Epithelial cell of proximal tubule (primary cell): ENCODE data around the gene DCDC1. TPM values are rescaled to one million over a fixed set of nuclear protein-coding genes. Genes with fewer than 3 reads are reported as not detected.

Experiments used
- DNase-seq: peaks from one replicate; pipeline ENCODE4 v3.0.0-alpha.2; 2011; ENCODE audit warnings: low read depth
- H3K4me3 ChIP-seq: 2 replicates; pipeline ENCODE4 v1.5.1; 2011; ENCODE audit warnings: low read depth, mild to moderate bottlenecking, low read length
- total RNA-seq: library from RNA; depleted of rRNA; stranded (reverse); fragments of >200 nt; gene quantifications from 2 replicates; pipeline ENCODE4 v1.2.3, GENCODE V29; 2015
- TF ChIP-seq, protein P1 (sequence below): conservative IDR thresholded peaks from 2 replicates; pipeline ENCODE4 v1.5.1; 2012; ENCODE audit warnings: low read depth, mild to moderate bottlenecking, low read length

Gene DCDC1
- total RNA-seq, 1 donor from 2014 or later = 0.12 TPM

DNA sequence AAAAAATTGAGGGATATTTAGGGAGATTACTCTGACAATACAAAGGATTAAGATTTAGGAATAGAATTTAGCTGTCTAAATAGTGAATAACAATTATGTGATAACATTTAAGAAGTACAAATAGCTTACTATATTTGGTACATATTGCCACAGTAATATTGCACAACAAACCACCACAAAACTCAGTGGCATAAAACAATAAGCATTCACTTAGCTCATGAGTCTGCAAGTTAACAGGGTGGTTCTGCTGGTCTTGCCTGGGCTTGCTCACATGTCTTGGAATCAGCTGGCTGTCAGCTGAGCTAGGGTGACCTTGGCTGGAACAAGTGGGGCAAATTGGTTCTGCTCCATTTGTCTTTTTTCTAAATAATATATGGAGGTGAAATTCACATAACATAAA is 115.1 kb downstream of the DCDC1 start:
- no peak for DNase-seq
- no peak overlapping the region for H3K4me3 ChIP-seq
- TF ChIP-seq, protein P1, sequence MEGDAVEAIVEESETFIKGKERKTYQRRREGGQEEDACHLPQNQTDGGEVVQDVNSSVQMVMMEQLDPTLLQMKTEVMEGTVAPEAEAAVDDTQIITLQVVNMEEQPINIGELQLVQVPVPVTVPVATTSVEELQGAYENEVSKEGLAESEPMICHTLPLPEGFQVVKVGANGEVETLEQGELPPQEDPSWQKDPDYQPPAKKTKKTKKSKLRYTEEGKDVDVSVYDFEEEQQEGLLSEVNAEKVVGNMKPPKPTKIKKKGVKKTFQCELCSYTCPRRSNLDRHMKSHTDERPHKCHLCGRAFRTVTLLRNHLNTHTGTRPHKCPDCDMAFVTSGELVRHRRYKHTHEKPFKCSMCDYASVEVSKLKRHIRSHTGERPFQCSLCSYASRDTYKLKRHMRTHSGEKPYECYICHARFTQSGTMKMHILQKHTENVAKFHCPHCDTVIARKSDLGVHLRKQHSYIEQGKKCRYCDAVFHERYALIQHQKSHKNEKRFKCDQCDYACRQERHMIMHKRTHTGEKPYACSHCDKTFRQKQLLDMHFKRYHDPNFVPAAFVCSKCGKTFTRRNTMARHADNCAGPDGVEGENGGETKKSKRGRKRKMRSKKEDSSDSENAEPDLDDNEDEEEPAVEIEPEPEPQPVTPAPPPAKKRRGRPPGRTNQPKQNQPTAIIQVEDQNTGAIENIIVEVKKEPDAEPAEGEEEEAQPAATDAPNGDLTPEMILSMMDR = no peak

DNA sequence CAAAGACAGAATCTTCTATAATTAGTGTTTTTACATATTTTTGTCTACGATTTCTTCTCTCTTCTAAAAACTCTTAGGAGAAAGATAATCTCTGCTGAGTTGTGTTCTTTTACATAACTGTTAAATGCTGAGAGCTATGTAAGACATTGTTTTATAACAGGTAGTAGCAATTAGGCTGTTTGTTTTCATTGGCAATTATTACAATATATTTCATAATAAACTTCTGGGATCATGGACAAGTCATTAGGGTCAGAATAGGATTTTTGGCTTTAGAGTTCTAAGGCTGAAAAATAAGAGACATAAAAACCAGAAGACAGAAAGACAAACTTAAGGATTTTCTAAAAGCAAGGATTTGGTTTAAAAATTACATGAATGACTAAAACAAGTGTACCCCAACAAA is 120.8 kb downstream of the DCDC1 start:
- DNase-seq = no peak
- H3K4me3 ChIP-seq = no peak overlapping the region
- TF ChIP-seq, protein P1 = no peak

DNA sequence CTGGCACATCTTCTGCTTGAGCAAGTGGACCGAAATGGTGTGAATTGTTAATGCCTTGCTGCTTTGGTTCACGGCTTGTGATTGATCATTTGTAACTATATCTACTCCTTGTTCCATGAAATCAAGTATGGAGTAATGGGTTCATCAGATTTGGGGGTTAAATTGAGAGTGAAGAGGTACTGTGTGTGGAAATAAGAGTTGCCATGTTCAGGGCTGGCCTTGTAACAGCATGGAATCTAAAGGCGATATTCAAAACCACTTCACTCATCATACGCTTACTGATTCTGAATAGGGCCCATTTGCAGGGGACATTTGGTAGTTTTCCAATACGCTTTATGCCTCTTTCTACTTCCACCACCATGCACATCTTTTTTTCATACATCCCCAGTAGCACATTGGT is 122.2 kb downstream of the DCDC1 start:
- no peak for DNase-seq
- no peak overlapping the region for H3K4me3 ChIP-seq
- TF ChIP-seq, protein P1 = no peak

- H3K4me3 ChIP-seq = no peak overlapping the region
- DNase-seq = no peak
These were observed 122.9 kb downstream of the DCDC1 start for GRCh38 chr11:31246451-31247165.

GRCh38 chr11:31243706-31244105 is 125.8 kb downstream of the DCDC1 start:
- TF ChIP-seq, protein P1 = no peak
- DNase-seq = no peak

More at GRCh38 chr11:31246451-31247165, 122.9 kb downstream of the DCDC1 start:
- TF ChIP-seq, protein P1 = no peak

DNA sequence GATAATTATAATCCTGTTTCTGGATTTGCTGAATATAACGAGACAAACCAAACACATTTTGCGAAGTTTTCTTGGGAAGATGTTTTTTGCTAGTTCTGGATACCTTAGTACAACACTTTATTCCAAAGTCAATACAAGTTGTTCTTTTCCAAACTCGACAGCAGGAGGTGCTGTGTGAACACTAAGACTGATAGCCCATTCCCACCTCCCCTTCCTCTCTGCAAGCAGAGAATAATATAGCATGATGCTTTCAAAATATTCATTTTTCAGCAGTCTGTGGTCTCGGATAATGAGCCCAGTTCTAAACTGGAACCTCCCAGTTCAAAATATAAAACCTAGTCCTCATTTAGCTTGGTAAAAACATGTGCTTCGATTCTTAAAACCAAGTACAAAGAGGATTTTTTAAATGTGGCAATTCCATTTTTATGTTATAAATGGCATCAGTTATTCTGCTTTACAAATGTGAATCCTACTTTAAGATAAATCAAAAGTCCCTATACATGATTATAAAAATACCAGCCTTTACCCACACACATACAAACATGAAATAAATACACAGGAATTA is 129.1 kb downstream of the DCDC1 start:
- TF ChIP-seq, protein P1 = peak; percentile 80
- no peak overlapping the region for H3K4me3 ChIP-seq
- DNase-seq = no peak

More at GRCh38 chr11:31243706-31244105, 125.8 kb downstream of the DCDC1 start:
- H3K4me3 ChIP-seq = no peak overlapping the region
